ENCODE measurements around the gene ANKRD44.

DNA sequence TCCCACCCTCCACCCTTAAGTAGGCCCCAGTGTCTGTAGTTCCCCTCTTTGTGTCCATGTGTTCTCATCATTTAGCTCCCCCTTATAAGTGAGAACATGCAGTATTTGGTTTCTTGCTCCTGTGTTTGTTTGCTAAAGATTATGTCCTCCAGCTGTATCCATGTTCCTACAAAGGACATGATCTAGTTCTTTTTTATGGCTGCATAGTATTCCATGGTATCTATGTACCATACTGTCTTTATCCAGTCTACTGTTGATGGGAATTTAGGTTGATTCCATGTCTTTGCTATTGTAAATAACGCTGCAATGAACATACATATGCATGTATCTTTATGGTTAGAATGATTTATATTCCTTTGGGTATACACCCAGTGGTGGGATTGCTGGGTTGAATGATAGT is 233.9 kb downstream of the ANKRD44 start:
- no peak for TF ChIP-seq YY1 (IDR thresholded peaks at IDR 0.05; ENCODE audit: insufficient read depth, insufficient read length)
- TF ChIP-seq ZNF274 (IDR thresholded peaks at IDR 0.05; ENCODE audit: low read depth, low read length) = no peak
- TF ChIP-seq SUZ12 (IDR thresholded peaks at IDR 0.05; ENCODE audit: extremely low read depth, insufficient read depth, insufficient read length) = no peak
